K562 (cell line): ENCODE measurements around the gene MSS51. TPM values are rescaled to one million over a fixed set of nuclear protein-coding genes. Genes with fewer than 3 reads are reported as not detected.

Source experiments
- ATAC-seq: fragments of 200-7000 bp; cut with Tn5 transposase; 3 replicates; pipeline ENCODE4 v1.9.1; 2020; ENCODE audit warnings: moderate library complexity
- BruUV-seq: library from RNA; stranded (reverse); fragments of 400-500 nt; replicated peaks from 2 replicates; lab custom pipeline; 2021; lab: Mats Ljungman, UMichigan
- CTCF ChIA-PET: fragments of 300-600 bp; formaldehyde crosslinking; extraction: SDS; loops from one replicate; lab custom pipeline; 2021; ENCODE audit warnings: low intra/inter-chr PET ratio; lab: Yijun Ruan, JAX
- POLR2A ChIA-PET: fragments of 300-600, 350-650 bp; sonication (Branson Sonifier 250); formaldehyde crosslinking; extraction: SDS; loops from one replicate; lab custom pipeline; 2021; ENCODE audit warnings: antibody characterized with exemption, inconsistent platforms; lab: Yijun Ruan, JAX
- DNase-seq, 4 experiments: peaks; one replicate each; pipeline versions ENCODE4 v3.0.0 to v3.0.0-alpha.2; 2011 to 2018; ENCODE audit warnings: low spot score in 3 of 4, mixed read lengths in 3 of 4; ENCODE audit errors: extremely low read depth in 1 of 4
- FAIRE-seq: peaks from 2 replicates; lab custom pipeline; 2011; peaks lifted over from hg19 to GRCh38; lab: Jason Lieb, UNC
- H2AFZ ChIP-seq: 2 replicates; pipeline ENCODE4 v1.6.0; 2011; ENCODE audit warnings: low read depth, low read length, control low read depth, inconsistent platforms
- H3K27ac ChIP-seq: fragments of 200-600 bp; 3 replicates; pipeline ENCODE4 v1.8.0; 2011; ENCODE audit warnings: low read depth, mild to moderate bottlenecking, control low read depth, inconsistent platforms, low read length, moderate library complexity, mixed read lengths; ENCODE audit errors: extremely low read depth
- H3K27me3 ChIP-seq, 2 experiments: fragments of 300-600 bp in 1 of 2; 2 replicates in 1 of 2; 3 replicates in 1 of 2; pipeline versions ENCODE4 v1.6.0 to v1.8.0; 2011; ENCODE audit warnings: inconsistent platforms in 2 of 2, low read length in 2 of 2, mild to moderate bottlenecking in 1 of 2, mixed read lengths in 1 of 2, moderate library complexity in 1 of 2; ENCODE audit not compliant: control insufficient read depth in 2 of 2, insufficient read depth in 2 of 2
- H3K36me3 ChIP-seq: fragments of 300-600 bp; 3 replicates; pipeline ENCODE4 v1.8.0; 2011; ENCODE audit warnings: mild to moderate bottlenecking, low read length, inconsistent platforms; ENCODE audit not compliant: control insufficient read depth, insufficient read depth
- H3K4me1 ChIP-seq, 2 experiments: fragments of 200-600 bp in 1 of 2; replicated peaks in 1 of 2; 2 replicates in 1 of 2; 3 replicates in 1 of 2; pipeline versions ENCODE4 v1.5.1 to v1.8.0; 2011; ENCODE audit warnings: inconsistent platforms in 2 of 2, low read length in 2 of 2, mild to moderate bottlenecking in 1 of 2, mixed read lengths in 1 of 2, moderate library complexity in 1 of 2; ENCODE audit not compliant: control insufficient read depth in 2 of 2, insufficient read depth in 2 of 2
- H3K4me2 ChIP-seq: 2 replicates; pipeline ENCODE4 v1.6.1; 2011; ENCODE audit warnings: low read length, control low read depth, inconsistent platforms, mixed read lengths; ENCODE audit not compliant: insufficient read depth
- H3K4me3 ChIP-seq: fragments of 200-600 bp; sonication (generic), shearing (Covaris generic); 2 replicates; pipeline ENCODE4 v1.5.1; 2016; ENCODE audit warnings: control low read depth, inconsistent platforms
- H3K79me2 ChIP-seq: fragments of 200-600 bp; 3 replicates; pipeline ENCODE4 v1.8.0; 2011; ENCODE audit warnings: low read length, inconsistent platforms; ENCODE audit not compliant: control insufficient read depth, insufficient read depth
- H3K9ac ChIP-seq, 2 experiments: 2 replicates each; pipeline versions ENCODE4 v1.6.0 to v1.6.1; 2011; ENCODE audit warnings: low read depth in 2 of 2, low read length in 2 of 2, control low read depth in 1 of 2, inconsistent platforms in 1 of 2, mild to moderate bottlenecking in 1 of 2, mixed read lengths in 1 of 2; ENCODE audit not compliant: insufficient read depth in 1 of 2
- H3K9me1 ChIP-seq: one replicate; pipeline ENCODE4 v1.6.0; 2011; ENCODE audit warnings: inconsistent platforms, mild to moderate bottlenecking, low read length, moderate library complexity; ENCODE audit not compliant: control insufficient read depth, insufficient read depth
- H3K9me3 ChIP-seq: replicated peaks from 2 replicates; pipeline ENCODE4 v1.5.1; 2011; ENCODE audit warnings: low read depth, low read length, inconsistent platforms; ENCODE audit not compliant: control insufficient read depth, insufficient read depth
- H4K20me1 ChIP-seq: replicated peaks from 2 replicates; pipeline ENCODE4 v1.6.1; 2011; ENCODE audit warnings: low read length, inconsistent platforms, mixed read lengths; ENCODE audit not compliant: control insufficient read depth, insufficient read depth
- DMBX1 ChIP-seq: fragments of 250-450 bp; sonication (Bioruptor Pico); IDR thresholded peaks from 2 replicates; pipeline ENCODE4 v1.8.0; 2022; ENCODE audit warnings: inconsistent platforms, mild to moderate bottlenecking, moderate library complexity, borderline replicate concordance
- EGR1 ChIP-seq: fragments of 450-650 bp; conservative IDR thresholded peaks from 2 replicates; pipeline ENCODE4 v1.6.1; 2017; ENCODE audit warnings: mild to moderate bottlenecking
- GTF3C2 ChIP-seq: IDR thresholded peaks from 3 replicates; pipeline ENCODE4 v1.6.1; 2011; ENCODE audit warnings: borderline replicate concordance, mild to moderate bottlenecking, moderate library complexity; ENCODE audit not compliant: insufficient read length; ENCODE audit errors: extremely low read depth
- TRIM24 ChIP-seq, 2 experiments: fragments of 450-650 bp; IDR thresholded peaks; 2 replicates each; pipeline ENCODE4 v1.6.1; 2016
- ZBTB33 ChIP-seq: sonication (generic); formaldehyde crosslinking; IDR thresholded peaks from 2 replicates; pipeline ENCODE4 v1.8.1; 2023; ENCODE audit warnings: mild to moderate bottlenecking, missing genetic modification reagents
- ZHX1 ChIP-seq: fragments of 150-350 bp; conservative IDR thresholded peaks from 2 replicates; pipeline ENCODE4 v1.6.1; 2014; ENCODE audit warnings: low read length
- WGBS: fragments of 100-300 bp; shearing (Covaris generic); methylation state at CpG from one replicate; pipeline ENCODE4 v1.1.6; 2016; ENCODE audit warnings: low coverage, mixed read lengths; ENCODE audit not compliant: insufficient coverage; ENCODE audit errors: missing lambda C conversion rate; 5-methylcytosine and 5-hydroxymethylcytosine counted together
- in situ Hi-C: fragments of 300-500 bp; cut with MboI; formaldehyde crosslinking; loops from 4 replicates; pipeline ENCODE4 v1.15.0; 2018; ENCODE audit warnings: inconsistent platforms, mixed read lengths
- intact Hi-C: fragments of 100-400 bp; cut with micrococcal nuclease; formaldehyde crosslinking; loops from 2 replicates; pipeline ENCODE4 v1.14.2; 2022
- polyA plus RNA-seq, 8 experiments: library from polyadenylated mRNA; depleted of rRNA in 4 of 8; stranded (reverse) in 5 of 8; unstranded in 3 of 8; fragments of >200 nt; fragmentation: Nextera tagmentation in 2 of 8; fragmentation: Illumina TruSeq in 1 of 8; extraction: Ambion mirVana in 2 of 8; extraction: Trizol in 1 of 8; gene quantifications; 2 replicates each; pipeline versions ENCODE4 v1.2.1 to v1.2.3, GENCODE V29; 2011 to 2014; ENCODE audit warnings: inconsistent platforms in 1 of 8, missing spikeins in 1 of 8
- total RNA-seq, 7 experiments: library from RNA; depleted of rRNA in 6 of 7; stranded (reverse); fragments of >200 nt in 6 of 7; fragmentation: Illumina TruSeq in 2 of 7; extraction: Trizol in 2 of 7; gene quantifications; 2 replicates each; pipeline versions ENCODE4 v1.2.1 to v1.2.3, GENCODE V29; 2011 to 2021; ENCODE audit warnings: low replicate concordance in 1 of 7

The MSS51 gene
- total and polyA plus RNA-seq, 9 of the 15 experiments (the other 6 are each of a cell fraction or from before 2014, with no cell fraction given): 0.28 to 1.8 (median 1.2) TPM

- Histone ChIP-seq H3K9me1 (no peaks in the 10 kb centered on the region), H2AFZ (no peak overlapping the region), H3K4me2 (no peak overlapping the region), H3K27me3 (no peaks in the 10 kb centered on the region), H3K27ac (no peak overlapping the region), H3K9me3 (no peaks in the 10 kb centered on the region), H4K20me1 (no peaks in the 10 kb centered on the region), H3K4me1 (no peaks in the 10 kb centered on the region; a peak in 2 of 5 replicates), H3K9ac (no peak overlapping the region), H3K4me3 (no peak overlapping the region), H3K79me2 (no peaks in the 10 kb centered on the region), H3K36me3 (peaks cover 23% of the 10 kb centered on the region; the same call in 1 of the 3 replicates)
- no peak for TF ChIP-seq GTF3C2
- TF ChIP-seq ZBTB33 (CRISPR knock-in tag): no peak
- peak; percentile 74 for TF ChIP-seq EGR1
- TF ChIP-seq ZHX1: no peak
- no peak for TF ChIP-seq TRIM24 (IDR thresholded peaks at IDR 0.05)
- TF ChIP-seq DMBX1 (CRISPR knock-in tag): no peak
- WGBS: 65% methylated on average over 1 of the region's 1 CpG
- ATAC-seq (no peak), DNase-seq (no peak), FAIRE-seq (no peak)
- in situ Hi-C loops (no loop called here), intact Hi-C loops (no loop called here)
- no TSS peak for BruUV-seq
- ChIA-PET CTCF (no interaction called here), POLR2A (no interaction called here)
Measured at GRCh38 chr10:73439605-73440312, 6.4 kb upstream of the MSS51 start.
